Psoas muscle (tissue), 8 donors: ENCODE measurements around the gene TMEFF1. TPM values are rescaled to one million over a fixed set of nuclear protein-coding genes. Genes with fewer than 3 reads are reported as not detected.

ENCODE experiments used
- ATAC-seq, 4 donors: fragments of 200-7000 bp; cut with Tn5 transposase; one replicate each; pipeline ENCODE4 v1.9.1; 2020; ENCODE audit warnings: moderate library complexity in 3 of 4, mild to moderate bottlenecking in 2 of 4
- DNase-seq, 2 donors: peaks; one replicate each; pipeline ENCODE4 v3.0.0-alpha.2; 2020
- H3K27ac ChIP-seq: fragments of 200-600 bp; one replicate; pipeline ENCODE4 v1.8.0; 2022
- H3K27me3 ChIP-seq, 3 donors: fragments of 200-600 bp in 1 of 3; one replicate each; pipeline versions ENCODE4 v1.6.1 to v1.8.0; 2013 to 2022; ENCODE audit warnings: low read length in 2 of 3, mild to moderate bottlenecking in 2 of 3, moderate library complexity in 1 of 3; ENCODE audit not compliant: insufficient read depth in 3 of 3
- H3K36me3 ChIP-seq, 2 donors: fragments of 200-600 bp in 1 of 2; one replicate each; pipeline versions ENCODE4 v1.6.1 to v1.8.0; 2013 to 2022; ENCODE audit warnings: low read depth in 1 of 2, mild to moderate bottlenecking in 1 of 2, moderate library complexity in 1 of 2; ENCODE audit not compliant: insufficient read depth in 1 of 2
- H3K4me1 ChIP-seq: fragments of 200-600 bp; one replicate; pipeline ENCODE4 v1.8.0; 2022
- H3K4me3 ChIP-seq: fragments of 200-600 bp; one replicate; pipeline ENCODE4 v1.8.0; 2022; ENCODE audit warnings: mild to moderate bottlenecking
- H3K9me3 ChIP-seq: fragments of 200-600 bp; one replicate; pipeline ENCODE4 v1.8.0; 2022
- CTCF ChIP-seq: fragments of 200-600 bp; IDR thresholded peaks from one replicate; pipeline ENCODE4 v1.8.0; 2022; ENCODE audit warnings: antibody characterized with exemption
- WGBS, 3 donors: extraction: QIAGEN DNeasy Blood & Tissue Kit; methylation state at CpG; one replicate each; pipeline versions ENCODE4 v1.1.6 to v1.1.7; 2013; 5-methylcytosine and 5-hydroxymethylcytosine counted together
- intact Hi-C, 2 donors: fragments of 100-400 bp; cut with DNase I; formaldehyde crosslinking; loops; one replicate each; pipeline versions ENCODE4 v1.11.0 to v1.14.2; 2022
- polyA plus RNA-seq, 3 donors: library from polyadenylated mRNA; stranded (reverse); fragments of 200-250 nt; gene quantifications; one replicate each; pipeline ENCODE4 v1.2.3, GENCODE V29; 2013
- total RNA-seq, 4 donors: library from RNA; stranded (reverse); fragmentation: NEBNext Ultra II Directional in 2 of 4; extraction: Animal tissue kit (Norgen Biotek cat#: 25700) in 2 of 4; gene quantifications; one replicate each; pipeline versions ENCODE4 v1.2.1 to v1.2.4, GENCODE V29; 2021 to 2023
- donor health status: healthy with polysubstance abuse.
- donor health status: DM: no; HTN: no; CAD: no; lungs with moderate emphysema.
- donor health status: Bipolar disorder and iron deficiency.
- donor health status: healthy.
- donor health status: DM: yes; HTN: yes; CAD: no.
- donor health status: DM: no; HTN: no; CAD: no.
- donor health status: DM: no; HTN: no; CAD: no.
- donor health status: DM: yes; HTN: yes; CAD: no.

The TMEFF1 gene
- total and polyA plus RNA-seq, 7 donors = 0.07 to 0.56 (median 0.29) TPM; not detected in 2

DNA sequence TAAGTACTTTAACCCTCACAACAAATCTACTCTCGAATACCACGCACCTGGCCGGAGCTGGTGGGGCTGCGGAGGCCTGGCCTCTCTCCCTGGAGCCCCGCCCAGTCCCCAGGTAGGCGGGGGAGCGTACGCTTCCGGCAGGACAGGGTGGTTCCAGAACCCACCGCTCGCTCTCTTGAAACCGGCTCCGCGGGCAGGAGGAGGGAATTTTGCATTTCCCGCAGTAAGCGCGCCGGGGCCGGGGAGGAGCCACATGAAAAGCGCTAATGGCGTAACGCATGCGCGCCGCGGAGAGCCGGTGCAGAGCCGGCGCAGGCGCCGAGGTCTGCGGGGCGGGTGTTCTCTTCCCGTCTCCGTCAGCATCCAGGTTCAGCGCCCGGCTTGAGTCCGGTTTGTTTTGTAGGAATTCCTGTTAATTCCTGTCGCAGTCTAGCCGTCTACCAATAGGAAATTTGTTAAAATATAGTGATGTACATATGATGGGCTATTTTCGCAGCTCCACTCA is 125.7 kb downstream of the TMEFF1 start:
- H3K27ac ChIP-seq = no peak overlapping the region
- H3K4me3 ChIP-seq = peak overlapping the region; percentile 63
- TF ChIP-seq CTCF = no peak
- no peaks in the 10 kb centered on the region for H3K36me3 ChIP-seq
- WGBS, 3 donors = 2 to 3% (median 2%) methylated on average over 40 to 41 of the region's 41 CpGs
- peaks cover 4% of the 10 kb centered on the region for H3K4me1 ChIP-seq
- H3K9me3 ChIP-seq = no peaks in the 10 kb centered on the region
- H3K27me3 ChIP-seq = no peaks in the 10 kb centered on the region
- intact Hi-C loops = loop anchor here (5.0 to 10.0 kb wide), 6 partner anchors 91 to 774 kb away; partner anchors contain the start of genes MSANTD3 (in 1 of the 2), NR4A3 (in 1 of the 2), TEX10 (in 1 of the 2) and TMEFF1 (in 1 of the 2)
- DNase-seq = peak; percentile 83 to 88
- ATAC-seq = peak; percentile 56 to 87 (median 72)

DNA sequence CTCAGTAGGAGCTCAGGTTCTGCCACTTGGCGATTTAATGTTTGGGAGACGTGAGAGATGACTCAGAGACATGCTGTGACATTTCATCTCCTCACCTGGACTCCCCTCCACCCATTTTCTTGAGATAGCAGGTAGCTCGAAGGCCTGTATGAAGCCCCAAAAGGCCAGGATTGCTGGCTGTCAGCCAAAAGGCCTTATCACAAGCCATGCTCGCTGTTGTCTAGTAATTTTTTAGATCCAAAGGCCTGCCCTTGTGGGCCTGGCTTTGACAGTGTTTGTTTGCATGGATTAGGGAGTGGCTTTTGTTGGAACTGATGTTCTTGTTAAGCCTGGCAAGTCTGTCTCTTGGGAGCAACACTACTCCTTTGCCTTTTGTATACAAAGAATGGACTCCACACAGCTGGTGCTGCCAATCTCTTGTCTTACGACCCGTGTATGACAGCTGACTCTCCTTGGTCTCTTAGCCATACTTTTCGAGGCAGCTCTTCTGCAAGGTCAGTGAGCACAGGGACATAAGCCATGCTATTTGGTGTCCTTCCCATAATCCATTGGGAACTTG is 127.7 kb downstream of the TMEFF1 start:
- TF ChIP-seq CTCF = no peak
- Histone ChIP-seq H3K27ac (no peak overlapping the region), H3K9me3 (no peaks in the 10 kb centered on the region), H3K4me1 (peaks cover under 1% of the 10 kb centered on the region), H3K4me3 (no peak overlapping the region), H3K36me3 (no peaks in the 10 kb centered on the region), H3K27me3 (no peaks in the 10 kb centered on the region)
- DNase-seq (no peak), ATAC-seq (peak; percentile 14 to 54 (median 28))
- WGBS, 3 donors = 43 to 50% (median 46%) methylated on average over 7 of the region's 7 CpGs
- intact Hi-C loops = loop anchor here (2.0 kb wide), 1 partner anchor 712 kb away; no protein-coding TSS in a partner anchor

GRCh38 chr9:100601216-100601615 is 128.3 kb downstream of the TMEFF1 start:
- DNase-seq (no peak), ATAC-seq (peak; percentile 66 to 69 (median 68))
- peak; percentile 54 for TF ChIP-seq CTCF
- H3K27me3 ChIP-seq = no peaks in the 10 kb centered on the region
- no peak overlapping the region for H3K4me3 ChIP-seq
- H3K4me1 ChIP-seq = no peaks in the 10 kb centered on the region
- intact Hi-C loops = loop anchor here (2.0 kb wide), 1 partner anchor 712 kb away; no protein-coding TSS in a partner anchor
- no peaks in the 10 kb centered on the region for H3K9me3 ChIP-seq
- no peak overlapping the region for H3K27ac ChIP-seq
- no peaks in the 10 kb centered on the region for H3K36me3 ChIP-seq

DNA sequence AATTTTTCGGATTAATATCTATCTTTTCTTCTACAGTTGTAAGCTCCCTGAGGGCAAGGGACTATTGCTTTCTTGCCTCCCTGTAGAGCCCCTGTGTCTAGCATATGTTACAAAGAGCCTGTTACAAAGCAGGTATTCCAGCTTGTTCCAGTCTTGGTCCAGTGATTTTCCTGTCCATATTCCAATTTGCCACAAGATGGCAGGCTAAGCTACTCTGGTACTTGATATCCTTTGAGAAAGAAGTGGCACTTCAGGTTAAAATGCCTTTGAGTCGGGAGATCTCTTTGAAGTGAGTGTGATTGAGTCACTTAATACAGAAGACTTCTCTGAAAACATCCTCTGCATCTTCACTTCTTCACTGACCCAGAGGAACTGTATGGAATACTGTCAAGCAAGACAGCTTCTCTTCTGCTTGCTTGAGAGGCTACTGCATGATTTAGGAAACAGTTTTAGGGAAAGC is 129.4 kb downstream of the TMEFF1 start:
- intact Hi-C loops = no loop called here
- Histone ChIP-seq H3K27ac (no peak overlapping the region), H3K4me1 (no peaks in the 10 kb centered on the region), H3K9me3 (no peaks in the 10 kb centered on the region), H3K36me3 (no peaks in the 10 kb centered on the region), H3K4me3 (no peak overlapping the region), H3K27me3 (no peaks in the 10 kb centered on the region)
- TF ChIP-seq CTCF = peak; percentile 71
- WGBS, 3 donors = 35 to 42% (median 41%) methylated on average over 2 of the region's 2 CpGs
- ATAC-seq (peak; percentile 24 to 65 (median 48)), DNase-seq (no peak)
